ENCODE results near the gene CERT1.
"Not testable (repeated sequence)": the region's sequence is repeated elsewhere in the genome, so short reads cannot be mapped to it uniquely, and the experiment has no call there.

CERT1 gene

GRCh38 chr5:75534734-75535133, 23.3 kb upstream of the CERT1 start:
- H3K4me3 ChIP-seq (ENCODE audit: low read depth, low read length), result no peak overlapping the region
- TF ChIP-seq, protein P1, sequence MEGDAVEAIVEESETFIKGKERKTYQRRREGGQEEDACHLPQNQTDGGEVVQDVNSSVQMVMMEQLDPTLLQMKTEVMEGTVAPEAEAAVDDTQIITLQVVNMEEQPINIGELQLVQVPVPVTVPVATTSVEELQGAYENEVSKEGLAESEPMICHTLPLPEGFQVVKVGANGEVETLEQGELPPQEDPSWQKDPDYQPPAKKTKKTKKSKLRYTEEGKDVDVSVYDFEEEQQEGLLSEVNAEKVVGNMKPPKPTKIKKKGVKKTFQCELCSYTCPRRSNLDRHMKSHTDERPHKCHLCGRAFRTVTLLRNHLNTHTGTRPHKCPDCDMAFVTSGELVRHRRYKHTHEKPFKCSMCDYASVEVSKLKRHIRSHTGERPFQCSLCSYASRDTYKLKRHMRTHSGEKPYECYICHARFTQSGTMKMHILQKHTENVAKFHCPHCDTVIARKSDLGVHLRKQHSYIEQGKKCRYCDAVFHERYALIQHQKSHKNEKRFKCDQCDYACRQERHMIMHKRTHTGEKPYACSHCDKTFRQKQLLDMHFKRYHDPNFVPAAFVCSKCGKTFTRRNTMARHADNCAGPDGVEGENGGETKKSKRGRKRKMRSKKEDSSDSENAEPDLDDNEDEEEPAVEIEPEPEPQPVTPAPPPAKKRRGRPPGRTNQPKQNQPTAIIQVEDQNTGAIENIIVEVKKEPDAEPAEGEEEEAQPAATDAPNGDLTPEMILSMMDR (IDR thresholded peaks at IDR 0.05; ENCODE audit: borderline replicate concordance, insufficient read depth, low read depth, low read length), result no peak

DNA sequence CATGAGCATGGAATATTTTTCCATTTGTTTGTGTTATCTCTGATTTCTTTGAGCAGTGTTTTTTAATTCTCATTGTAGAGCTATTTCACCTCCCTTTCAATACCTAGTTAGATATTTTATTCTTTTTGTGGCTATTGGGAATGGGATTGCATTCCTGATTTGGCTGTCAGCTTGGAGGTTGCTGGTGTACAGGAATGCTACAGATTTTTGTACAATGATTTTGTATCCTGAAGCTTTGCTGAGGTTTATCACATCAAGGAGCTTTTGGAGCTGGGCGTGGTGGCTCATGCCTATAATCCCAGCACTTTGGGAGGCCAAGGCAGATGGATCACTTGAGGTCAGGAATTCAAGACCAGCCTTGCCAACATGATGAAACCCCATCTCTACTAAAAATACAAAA, 22.3 kb upstream of the CERT1 start:
- not testable (repeated sequence) for H3K4me3 ChIP-seq (ENCODE audit: low read depth, low read length)

GRCh38 chr5:75532190-75532589, 20.8 kb upstream of the CERT1 start:
- TF ChIP-seq, protein P1 (IDR thresholded peaks at IDR 0.05; ENCODE audit: borderline replicate concordance, insufficient read depth, low read depth, low read length), result no peak
- no peak overlapping the region for H3K4me3 ChIP-seq (ENCODE audit: low read depth, low read length)

- TF ChIP-seq, protein P1 (IDR thresholded peaks at IDR 0.05; ENCODE audit: borderline replicate concordance, insufficient read depth, low read depth, low read length), result no peak
- H3K4me3 ChIP-seq (ENCODE audit: low read depth, low read length), result no peak overlapping the region
Observed at GRCh38 chr5:75529185-75529584, 17.8 kb upstream of the CERT1 start.

GRCh38 chr5:75526070-75526469, 14.6 kb upstream of the CERT1 start:
- H3K4me3 ChIP-seq (ENCODE audit: low read depth, low read length), result no peak overlapping the region
- TF ChIP-seq, protein P1 (IDR thresholded peaks at IDR 0.05; ENCODE audit: borderline replicate concordance, insufficient read depth, low read depth, low read length), result no peak

DNA sequence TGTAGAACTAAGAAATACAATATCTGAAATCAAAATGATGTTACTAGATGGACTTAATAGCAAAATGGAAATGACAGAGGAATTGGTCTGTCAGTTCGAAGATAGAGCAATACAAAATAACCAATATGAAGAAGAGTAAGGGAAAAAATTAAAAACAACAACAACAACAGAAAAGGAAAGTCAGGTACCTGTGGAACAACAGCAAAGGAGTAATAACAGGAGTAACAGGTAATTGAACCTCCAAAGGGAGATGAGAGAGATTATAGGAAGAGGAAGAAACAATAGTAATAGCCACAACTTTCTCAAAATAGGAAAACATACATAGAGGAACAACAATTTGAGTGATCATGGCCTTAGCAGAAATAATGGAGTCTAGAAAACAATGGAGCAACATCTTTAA, 13.9 kb upstream of the CERT1 start:
- H3K4me3 ChIP-seq (ENCODE audit: low read depth, low read length), result no peak overlapping the region
- TF ChIP-seq, protein P1 (IDR thresholded peaks at IDR 0.05; ENCODE audit: borderline replicate concordance, insufficient read depth, low read depth, low read length), result no peak

DNA sequence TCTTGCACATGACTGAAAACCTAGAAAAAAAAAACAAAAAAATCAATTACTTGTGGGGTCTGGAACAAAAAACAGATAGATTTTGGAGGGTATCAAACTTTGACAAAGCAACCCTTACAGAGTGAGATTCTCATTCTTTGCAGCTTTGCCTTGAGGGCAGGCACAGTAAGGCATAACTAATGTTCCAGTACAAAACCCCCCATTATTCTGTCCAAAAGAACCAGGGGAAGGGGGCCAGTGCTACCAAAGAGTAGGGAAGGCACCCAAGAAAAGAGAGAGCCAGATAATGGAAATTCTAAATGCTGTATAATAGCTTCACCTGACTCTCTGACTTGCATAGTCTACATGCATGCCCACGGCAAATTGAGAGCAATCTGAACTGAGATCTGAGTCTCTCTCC, 13.2 kb upstream of the CERT1 start:
- TF ChIP-seq, protein P1 (IDR thresholded peaks at IDR 0.05; ENCODE audit: borderline replicate concordance, insufficient read depth, low read depth, low read length), result no peak
- no peak overlapping the region for H3K4me3 ChIP-seq (ENCODE audit: low read depth, low read length)

DNA sequence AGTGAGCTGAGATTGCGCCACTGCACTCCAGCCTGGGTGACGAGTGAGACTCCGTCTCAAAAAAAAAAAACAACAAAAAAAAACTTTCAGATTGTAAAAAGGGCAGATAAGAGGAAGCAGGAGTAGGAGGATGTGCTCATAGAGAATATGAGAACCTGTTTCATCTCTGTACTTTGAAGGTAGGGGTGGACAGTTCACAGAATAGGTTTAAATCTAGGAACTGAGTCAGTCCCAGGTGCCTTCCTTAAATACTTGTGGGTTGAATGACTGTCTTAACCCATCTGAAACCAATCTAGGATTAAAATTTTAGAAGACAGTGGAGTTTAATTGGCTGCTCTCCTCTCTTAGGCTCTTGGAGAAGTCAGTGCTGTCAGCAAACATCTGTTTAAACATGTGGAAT, 12.6 kb upstream of the CERT1 start:
- TF ChIP-seq, protein P1 (IDR thresholded peaks at IDR 0.05; ENCODE audit: borderline replicate concordance, insufficient read depth, low read depth, low read length), result no peak
- H3K4me3 ChIP-seq (ENCODE audit: low read depth, low read length), result no peak overlapping the region
